Activated CD8-positive, alpha-beta T cell treated with anti-CD3 and anti-CD28 coated beads, Interleukin-2, amount 10 ng/mL, durations not matched to agents 7 days and 5 days (primary cell): ENCODE data around the gene SMIM9. TPM values are rescaled to one million over a fixed set of nuclear protein-coding genes. Genes with fewer than 3 reads are reported as not detected.
A peak's percentile ranks its signal among the peaks of the same experiment; 100 is the strongest.

Experiments
- ATAC-seq: fragments of 150-1000 bp; cut with Tn5 transposase; one replicate; pipeline ENCODE4 v1.10.0; 2021; ENCODE audit warnings: moderate library complexity
- CTCF ChIA-PET: fragments of 350-600 bp; sonication (Branson Sonifier 250); formaldehyde crosslinking; loops from one replicate; lab custom pipeline; 2021; ENCODE audit warnings: antibody characterized with exemption; lab: Charles Lee
- POLR2A ChIA-PET: fragments of 350-600 bp; sonication (Branson Sonifier 250); formaldehyde crosslinking; loops from one replicate; lab custom pipeline; 2021; ENCODE audit warnings: antibody characterized with exemption; lab: Charles Lee
- DNase-seq: peaks from one replicate; pipeline ENCODE4 v3.0.0-alpha.2; 2020
- H3K27ac Mint-ChIP-seq: one replicate; pipeline ENCODE4 v1.8.0; 2021; ENCODE audit warnings: mild to moderate bottlenecking, mixed read lengths
- H3K27me3 Mint-ChIP-seq: one replicate; pipeline ENCODE4 v1.8.0; 2021; ENCODE audit warnings: low read depth, mixed read lengths
- H3K36me3 Mint-ChIP-seq: one replicate; pipeline ENCODE4 v1.8.0; 2021; ENCODE audit warnings: low read depth, mixed read lengths
- H3K4me1 Mint-ChIP-seq: one replicate; pipeline ENCODE4 v1.8.0; 2021; ENCODE audit warnings: low read depth, mixed read lengths
- H3K4me3 Mint-ChIP-seq: one replicate; pipeline ENCODE4 v1.8.0; 2021; ENCODE audit warnings: mild to moderate bottlenecking, mixed read lengths
- H3K9me3 Mint-ChIP-seq: one replicate; pipeline ENCODE4 v1.8.0; 2022; ENCODE audit warnings: mixed read lengths; ENCODE audit not compliant: insufficient read depth
- total RNA-seq, 2 experiments: library from RNA; stranded (reverse); gene quantifications; one replicate each; pipeline ENCODE4 v1.2.3, GENCODE V29; 2021

SMIM9 gene
- total RNA-seq, 2 experiments from 2014 or later, result not detected

DNA sequence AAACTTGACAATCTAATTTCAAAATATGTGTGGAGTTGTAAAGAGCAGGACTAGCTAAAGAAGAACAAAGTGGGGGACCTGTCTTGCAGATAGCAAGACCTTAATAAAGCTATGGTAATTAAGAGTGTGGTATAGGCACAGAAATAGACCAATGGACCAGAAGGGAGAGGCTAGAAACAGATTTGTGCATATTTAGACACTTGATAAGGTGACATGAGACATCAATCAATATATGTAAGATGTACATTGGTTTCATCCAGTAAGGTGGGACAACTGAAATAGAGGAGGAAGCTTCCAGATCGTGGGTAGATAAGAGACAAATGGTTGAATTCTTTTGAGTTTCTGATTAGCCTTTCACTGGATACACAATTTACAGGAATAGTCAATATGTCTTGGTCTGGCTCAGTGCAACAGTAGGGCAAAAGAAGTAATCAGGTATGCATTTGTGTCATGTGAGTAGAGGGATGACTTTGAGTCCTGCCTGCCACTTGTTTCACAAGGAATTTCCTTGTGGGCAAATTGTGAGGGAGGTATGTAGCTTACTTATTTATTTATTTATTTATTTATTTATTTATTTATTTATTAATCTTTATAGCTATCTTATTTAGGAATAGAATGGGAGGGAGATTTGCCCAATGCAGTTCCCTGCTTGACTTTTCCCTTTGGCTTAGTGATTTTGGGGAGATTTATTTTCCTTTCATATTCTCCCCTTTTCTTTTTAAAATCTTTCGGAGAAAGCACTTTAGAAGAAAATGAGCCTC is 21.9 kb downstream of the SMIM9 start:
- ChIA-PET CTCF (interaction anchor here (1.3 to 1.5 kb wide), 2 partner anchors 9 to 14 kb away, joined by 3 read pairs; no protein-coding TSS in a partner anchor), POLR2A (no interaction called here)
- no peaks in the 10 kb centered on the region for H3K9me3 Mint-ChIP-seq
- DNase-seq (no peak), ATAC-seq (no peak)
- H3K27me3 Mint-ChIP-seq, result peaks cover 10% of the 10 kb centered on the region
- no peaks in the 10 kb centered on the region for H3K36me3 Mint-ChIP-seq
- H3K4me1 Mint-ChIP-seq, result peaks cover 17% of the 10 kb centered on the region
- no peak overlapping the region for H3K27ac Mint-ChIP-seq
- H3K4me3 Mint-ChIP-seq, result no peak overlapping the region

DNA sequence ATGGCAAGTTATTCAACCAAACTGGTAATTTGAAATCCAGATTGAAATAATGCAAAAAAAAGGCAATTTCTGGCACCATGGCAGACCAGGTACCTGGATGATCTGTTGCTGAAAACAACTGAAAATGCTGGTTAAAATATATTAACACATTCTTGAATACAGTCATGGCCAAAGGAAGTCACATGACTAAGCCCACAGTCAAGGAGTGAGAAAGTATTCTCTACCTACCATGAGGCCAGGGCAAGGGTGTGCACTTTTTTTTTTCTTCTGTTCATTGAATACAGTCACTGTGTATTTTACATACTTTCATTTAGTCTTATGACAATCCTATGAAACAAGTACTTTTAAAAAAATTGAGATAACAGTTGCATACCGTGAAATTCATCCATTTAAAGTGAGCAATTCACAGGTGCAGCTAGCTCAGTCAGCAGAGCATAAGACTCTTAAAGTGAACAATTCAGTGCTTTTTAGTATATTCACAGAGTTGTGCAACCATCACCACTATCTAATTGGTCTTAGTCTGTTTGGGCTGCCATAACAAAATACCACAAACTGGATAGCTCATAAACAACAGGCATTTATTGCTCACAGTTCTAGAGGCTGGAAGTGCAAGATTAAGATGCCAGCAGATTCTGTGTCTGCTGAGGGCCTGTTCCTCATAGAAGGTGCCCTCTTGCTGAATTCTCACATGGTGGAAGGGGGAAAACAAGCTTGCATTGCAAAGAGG is 24.4 kb downstream of the SMIM9 start:
- POLR2A ChIA-PET, result no interaction called here

DNA sequence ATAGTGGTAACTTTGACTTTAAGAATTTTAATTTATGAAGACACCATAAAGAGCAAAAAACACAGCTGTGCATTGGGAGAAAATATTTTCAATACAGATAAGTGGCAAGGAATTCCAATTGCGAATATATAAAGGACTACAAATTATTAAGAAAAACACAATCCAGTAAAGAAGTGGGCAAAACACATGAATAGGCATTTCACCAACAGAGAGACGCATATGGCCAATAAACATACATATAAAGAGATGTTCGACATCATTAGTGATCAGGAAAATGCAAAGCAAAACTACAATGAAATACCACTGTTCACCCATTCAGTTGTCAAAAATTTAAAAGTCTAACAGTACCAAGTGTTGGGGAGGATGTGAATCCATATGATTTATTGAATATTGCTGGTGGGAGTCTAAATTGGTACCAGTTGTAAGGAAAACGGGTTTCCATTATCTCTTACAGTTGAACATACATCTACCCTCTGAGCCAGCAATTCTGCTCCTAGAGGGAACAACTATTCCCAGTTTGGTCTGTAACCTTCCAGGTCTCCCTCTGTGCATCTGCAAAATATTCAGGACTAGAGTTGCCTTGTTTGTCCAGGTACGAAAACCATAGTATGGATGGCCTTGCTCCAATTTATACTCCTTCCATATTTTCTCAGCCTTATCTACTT is 27.5 kb downstream of the SMIM9 start:
- Mint-ChIP-seq H3K36me3 (peaks cover 7% of the 10 kb centered on the region), H3K27me3 (peaks cover 2% of the 10 kb centered on the region), H3K9me3 (no peaks in the 10 kb centered on the region), H3K4me1 (peaks cover 44% of the 10 kb centered on the region), H3K27ac (no peak overlapping the region), H3K4me3 (no peak overlapping the region)
- ATAC-seq, result no peak
- ChIA-PET CTCF (interaction anchor here (3.5 kb wide), 1 partner anchor 57 kb away, joined by 14 read pairs; the partner anchor contains the start of gene GAB3), POLR2A (interaction anchor here (0.6 kb wide), 1 partner anchor 69 kb away, joined by 3 read pairs; no protein-coding TSS in a partner anchor)
- no peak for DNase-seq

More for the DNA sequence above, 24.4 kb downstream of the SMIM9 start:
- H3K27me3 Mint-ChIP-seq, result peaks cover 9% of the 10 kb centered on the region
- ATAC-seq (no peak), DNase-seq (no peak)
- H3K4me3 Mint-ChIP-seq, result no peak overlapping the region
- H3K4me1 Mint-ChIP-seq, result peaks cover 25% of the 10 kb centered on the region
- CTCF ChIA-PET, result no interaction called here
- H3K27ac Mint-ChIP-seq, result no peak overlapping the region
- H3K9me3 Mint-ChIP-seq, result no peaks in the 10 kb centered on the region
- H3K36me3 Mint-ChIP-seq, result peaks cover 2% of the 10 kb centered on the region

DNA sequence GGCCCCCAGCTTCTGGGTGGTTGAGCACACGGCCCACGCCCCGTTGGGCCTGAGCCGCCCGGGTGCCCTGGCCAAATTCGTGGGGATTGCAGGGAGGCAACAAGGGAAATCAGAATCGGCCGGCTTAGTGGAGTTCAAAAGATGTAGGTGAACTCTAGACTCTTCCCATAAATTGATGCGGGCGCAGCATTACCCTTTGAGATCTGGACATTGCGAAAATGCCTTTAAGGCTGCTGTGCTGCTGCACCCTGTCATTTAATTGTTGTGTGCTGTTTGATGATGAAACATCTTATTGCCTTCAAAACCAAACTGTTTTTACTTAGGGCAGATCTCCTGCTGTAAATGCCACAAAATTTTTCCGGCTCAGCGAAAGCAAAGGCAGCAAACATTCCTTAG is 28.8 kb downstream of the SMIM9 start:
- ChIA-PET POLR2A (no interaction called here), CTCF (interaction anchor here (0.7 to 3.5 kb wide), 4 partner anchors 27 to 86 kb away, joined by 3 to 14 read pairs (median 3); partner anchors contain the start of genes GAB3 and SMIM9)
- DNase-seq (no peak), ATAC-seq (no peak)
- H3K9me3 Mint-ChIP-seq, result no peaks in the 10 kb centered on the region
- peaks cover 54% of the 10 kb centered on the region for H3K4me1 Mint-ChIP-seq
- H3K4me3 Mint-ChIP-seq, result peak overlapping the region; percentile 85
- peaks cover 9% of the 10 kb centered on the region for H3K36me3 Mint-ChIP-seq
- H3K27me3 Mint-ChIP-seq, result peaks cover 2% of the 10 kb centered on the region
- peak overlapping the region; percentile 57 for H3K27ac Mint-ChIP-seq

DNA sequence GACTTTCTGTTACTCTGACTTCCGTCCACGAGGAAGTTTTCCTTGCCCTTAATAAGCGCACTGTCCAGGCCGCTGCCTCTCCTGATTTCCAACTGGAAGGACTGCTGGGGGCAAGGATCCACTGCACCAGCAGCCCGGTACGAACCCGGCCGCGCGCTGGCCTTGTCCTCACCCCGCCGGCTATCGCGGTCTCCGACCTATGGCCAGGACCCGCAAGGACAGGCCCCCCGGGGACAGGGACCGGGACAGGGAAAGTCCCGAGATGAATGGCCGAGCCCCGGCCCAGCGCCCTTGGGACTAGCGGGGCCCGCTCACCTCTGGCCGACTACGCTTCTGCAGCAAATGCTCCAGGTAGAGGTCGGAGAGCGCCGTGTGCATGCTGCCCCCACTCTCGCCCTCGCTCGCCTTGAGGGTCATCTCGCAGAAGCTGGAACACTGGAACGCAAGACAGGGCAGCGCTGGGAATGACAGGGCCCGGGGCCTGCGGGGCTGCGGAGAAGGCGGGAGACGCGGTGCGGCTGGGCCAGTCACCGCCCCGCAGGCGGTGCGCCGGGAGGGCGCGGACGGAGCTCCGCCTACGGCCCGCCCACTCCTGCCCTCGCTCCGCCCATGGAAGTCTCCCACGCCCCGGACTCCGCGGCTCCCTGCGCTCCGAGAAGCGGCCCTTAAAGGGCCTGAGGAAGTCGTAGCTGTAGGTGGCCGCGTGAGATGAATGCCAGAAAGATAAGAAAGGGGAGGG is 29.3 kb downstream of the SMIM9 start, which contains the start of gene MPP1:
Gene MPP1 (minus strand): TSS at position 529 of the 739 bp plus-strand sequence. CDS start 112 bp downstream, at position 417.
- CTCF ChIA-PET, result interaction anchor here (0.7 to 3.5 kb wide), 5 partner anchors 28 to 86 kb away, joined by 3 to 14 read pairs (median 3); partner anchors contain the start of genes GAB3 and SMIM9
- peaks cover 2% of the 10 kb centered on the region for H3K27me3 Mint-ChIP-seq
- ATAC-seq, result peak; percentile 93

DNA sequence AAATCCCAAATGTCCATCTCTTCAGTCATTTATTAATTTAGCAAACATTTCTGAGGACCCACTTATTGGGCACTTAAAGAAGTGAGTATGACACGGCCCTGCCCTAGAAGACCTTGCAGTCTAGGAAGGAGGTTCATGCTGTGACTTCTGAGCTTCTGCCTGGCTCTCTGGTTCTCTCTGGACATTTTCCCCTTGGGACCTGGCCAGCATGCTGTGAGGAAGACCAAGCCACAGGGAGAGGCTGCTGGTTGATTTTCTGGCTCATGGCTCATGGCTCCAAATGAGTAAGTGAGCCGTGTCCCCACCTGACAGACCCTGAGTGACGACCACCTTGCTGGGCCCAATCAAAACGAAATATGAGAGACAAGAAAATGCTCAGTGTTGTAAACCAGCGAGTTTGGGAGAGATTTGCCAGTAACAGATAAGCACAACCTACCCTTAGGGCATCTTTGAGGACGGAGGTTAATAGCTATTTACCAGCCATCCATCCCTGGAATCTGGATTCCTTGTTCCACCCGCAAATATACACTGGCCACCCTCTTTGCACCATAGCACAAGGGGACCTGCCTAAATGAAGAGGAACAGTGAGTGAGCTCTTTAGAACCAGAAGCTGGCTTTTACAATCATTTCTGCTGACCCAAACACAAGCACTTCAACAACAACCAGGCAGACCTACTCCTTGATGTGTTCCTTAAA is 30.1 kb downstream of the SMIM9 start:
- H3K9me3 Mint-ChIP-seq, result no peaks in the 10 kb centered on the region
- CTCF ChIA-PET, result interaction anchor here (0.7 to 3.5 kb wide), 3 partner anchors 30 to 54 kb away, joined by 3 to 14 read pairs (median 3); partner anchors contain the start of genes GAB3 and SMIM9
- peak overlapping the region; percentile 85 for H3K4me3 Mint-ChIP-seq
- peaks cover 56% of the 10 kb centered on the region for H3K4me1 Mint-ChIP-seq
- POLR2A ChIA-PET, result interaction anchor here (1.2 kb wide), 1 partner anchor 42 kb away, joined by 6 read pairs; the partner anchor contains the start of gene DKC1
- ATAC-seq (no peak), DNase-seq (no peak)
- H3K27me3 Mint-ChIP-seq, result peaks cover 2% of the 10 kb centered on the region
- peaks cover 11% of the 10 kb centered on the region for H3K36me3 Mint-ChIP-seq
- H3K27ac Mint-ChIP-seq, result peak overlapping the region; percentile 76

More for the DNA sequence above, 29.3 kb downstream of the SMIM9 start, which contains the start of gene MPP1:
- H3K4me3 Mint-ChIP-seq, result peak within 1 kb of the TSS; percentile 85
- peaks cover 9% of the 10 kb centered on the region for H3K36me3 Mint-ChIP-seq
- peak within 1 kb of the TSS; percentile 76 for H3K27ac Mint-ChIP-seq
- DNase-seq, result peak; percentile 79
- no peaks in the 10 kb centered on the region for H3K9me3 Mint-ChIP-seq
- peaks cover 55% of the 10 kb centered on the region for H3K4me1 Mint-ChIP-seq
- POLR2A ChIA-PET, result no interaction called here

DNA sequence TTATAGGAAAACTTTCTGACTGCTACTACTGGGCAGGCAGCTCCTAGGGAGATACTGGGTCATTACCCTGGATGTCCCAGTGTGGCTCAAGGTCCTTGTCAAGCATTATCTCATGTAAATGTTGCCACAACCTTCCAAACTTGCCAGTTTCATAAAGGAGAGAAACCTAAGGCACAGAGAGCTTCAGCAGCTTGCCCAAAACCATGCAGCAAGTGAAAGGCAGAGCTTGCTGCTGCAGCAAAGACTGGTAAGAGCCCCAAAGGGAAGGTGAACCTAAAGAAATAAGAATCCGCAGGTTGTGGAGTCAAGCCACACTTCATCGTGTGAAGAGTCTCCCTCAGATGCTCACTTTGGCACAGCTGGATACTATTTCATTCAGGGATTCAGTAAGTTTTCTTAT is 31.5 kb downstream of the SMIM9 start:
- POLR2A ChIA-PET, result no interaction called here
- ATAC-seq (no peak), DNase-seq (no peak)
- H3K27me3 Mint-ChIP-seq, result peaks cover 2% of the 10 kb centered on the region
- CTCF ChIA-PET, result interaction anchor here (1.4 kb wide), 1 partner anchor 86 kb away, joined by 3 read pairs; no protein-coding TSS in a partner anchor
- peak overlapping the region; percentile 68 for H3K27ac Mint-ChIP-seq
- peak overlapping the region; percentile 85 for H3K4me3 Mint-ChIP-seq
- H3K4me1 Mint-ChIP-seq, result peaks cover 65% of the 10 kb centered on the region
- no peaks in the 10 kb centered on the region for H3K9me3 Mint-ChIP-seq
- H3K36me3 Mint-ChIP-seq, result peaks cover 17% of the 10 kb centered on the region

DNA sequence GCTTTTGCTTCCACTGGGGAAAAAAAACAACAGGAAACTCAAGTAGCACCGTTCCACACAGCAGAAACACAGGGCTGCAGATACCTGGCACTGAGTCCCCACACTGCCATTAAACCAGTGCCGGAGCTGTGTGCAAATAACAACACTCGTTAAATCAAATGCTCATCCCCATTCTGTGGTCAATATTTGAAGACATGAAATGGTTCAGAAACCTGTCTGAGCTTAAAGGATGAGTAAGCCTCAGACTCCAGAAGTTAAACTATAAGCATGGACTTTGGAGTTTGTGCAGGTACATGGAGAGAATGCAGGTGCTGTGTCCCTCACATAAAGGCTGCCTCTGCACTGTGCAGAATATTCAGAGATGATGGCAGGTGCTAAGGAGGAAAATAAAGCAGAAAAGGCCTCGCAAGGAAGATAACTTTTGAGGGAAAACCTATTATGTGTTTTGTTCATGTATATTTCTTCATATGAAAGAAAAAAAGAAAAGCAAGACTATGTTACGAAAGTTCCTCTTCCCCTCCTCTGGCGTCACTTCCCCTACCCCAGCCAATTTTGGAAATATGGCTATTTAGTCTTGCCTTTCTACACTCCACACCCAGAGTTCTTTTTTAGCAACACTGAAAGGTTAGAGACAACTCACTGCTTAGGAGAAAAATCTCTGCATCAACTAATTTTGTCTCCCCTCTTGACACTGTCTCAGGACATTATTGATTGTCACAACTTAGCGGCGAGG is 33.8 kb downstream of the SMIM9 start:
- Mint-ChIP-seq H3K9me3 (no peaks in the 10 kb centered on the region), H3K27me3 (no peaks in the 10 kb centered on the region), H3K4me3 (peak overlapping the region; percentile 66), H3K4me1 (peaks cover 73% of the 10 kb centered on the region), H3K36me3 (peaks cover 24% of the 10 kb centered on the region), H3K27ac (peak overlapping the region; percentile 32)
- DNase-seq (no peak), ATAC-seq (no peak)
- ChIA-PET CTCF (no interaction called here), POLR2A (no interaction called here)

DNA sequence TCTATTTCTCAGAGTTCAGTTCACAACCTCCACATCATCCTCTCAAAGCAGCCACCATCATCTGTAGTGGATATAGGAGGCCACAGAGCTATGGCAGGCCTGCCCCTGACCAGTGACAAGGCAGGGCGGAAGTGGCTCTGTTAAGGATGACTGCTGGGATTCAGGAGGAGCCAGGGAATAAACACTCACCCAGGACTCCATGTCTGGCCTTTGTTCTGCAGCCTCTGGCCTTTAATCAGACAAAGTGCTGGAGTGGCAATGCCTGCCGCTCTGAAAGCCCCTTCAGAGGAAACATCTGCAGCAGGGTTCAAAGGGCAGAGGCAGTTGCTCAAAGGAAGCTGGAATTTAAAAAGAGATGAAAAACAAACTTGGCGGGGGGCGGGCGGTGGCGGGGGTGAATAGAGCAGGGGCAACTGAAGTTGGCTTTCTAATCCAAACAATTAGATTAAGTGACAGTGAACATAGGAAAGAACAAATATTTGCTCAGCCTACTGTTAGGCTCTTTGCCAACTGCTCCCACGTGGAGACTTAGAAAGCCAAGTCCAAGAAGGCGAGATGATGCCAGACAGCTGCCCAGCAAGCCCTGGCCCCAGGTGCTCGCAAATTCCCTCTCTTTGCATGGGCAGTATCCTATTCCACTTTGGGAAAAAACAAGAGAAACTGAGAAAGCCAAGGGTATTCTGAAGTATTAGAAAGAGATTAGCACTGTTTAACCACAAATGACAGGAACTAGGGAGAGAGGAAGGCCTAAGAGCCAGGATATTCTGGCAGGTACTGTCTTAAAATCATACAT is 34.7 kb downstream of the SMIM9 start:
- ChIA-PET CTCF (no interaction called here), POLR2A (interaction anchor here (1.3 kb wide), 1 partner anchor 37 kb away, joined by 4 read pairs; the partner anchor contains the start of gene DKC1)
- DNase-seq (no peak), ATAC-seq (no peak)
- H3K4me3 Mint-ChIP-seq, result peak overlapping the region; percentile 6
- H3K27me3 Mint-ChIP-seq, result no peaks in the 10 kb centered on the region
- H3K36me3 Mint-ChIP-seq, result peaks cover 24% of the 10 kb centered on the region
- H3K9me3 Mint-ChIP-seq, result no peaks in the 10 kb centered on the region
- peaks cover 74% of the 10 kb centered on the region for H3K4me1 Mint-ChIP-seq
- H3K27ac Mint-ChIP-seq, result peak overlapping the region; percentile 72
